Esophagus (tissue), 2 donors: ENCODE results near the gene NFATC3. TPM values are rescaled to one million over a fixed set of nuclear protein-coding genes. Genes with fewer than 3 reads are reported as not detected.
"Not testable (repeated sequence)": the region's sequence is repeated elsewhere in the genome, so short reads cannot be mapped to it uniquely, and the experiment has no call there.

ENCODE experiments used
- H3K27ac ChIP-seq, 2 donors: one replicate each; pipeline ENCODE4 v1.5.1; 2013; ENCODE audit warnings: low read depth in 2 of 2, mild to moderate bottlenecking in 2 of 2, inconsistent platforms in 1 of 2, low read length in 1 of 2, moderate library complexity in 1 of 2
- H3K27me3 ChIP-seq, 2 donors: one replicate each; pipeline ENCODE4 v1.6.1; 2013; ENCODE audit warnings: low read length in 2 of 2, control low read depth in 1 of 2, mild to moderate bottlenecking in 1 of 2; ENCODE audit not compliant: insufficient read depth in 2 of 2, control insufficient read depth in 1 of 2
- H3K36me3 ChIP-seq, 2 donors: one replicate each; pipeline ENCODE4 v1.6.1; 2013; ENCODE audit warnings: low read length in 1 of 2; ENCODE audit not compliant: control insufficient read depth in 2 of 2, insufficient read depth in 2 of 2
- H3K4me1 ChIP-seq, 2 donors: one replicate each; pipeline ENCODE4 v1.6.1; 2013; ENCODE audit warnings: low read length in 1 of 2; ENCODE audit not compliant: control insufficient read depth in 2 of 2, insufficient read depth in 2 of 2
- H3K4me3 ChIP-seq, 2 donors: one replicate each; pipeline ENCODE4 v1.5.1; 2013; ENCODE audit warnings: low read length in 2 of 2, mild to moderate bottlenecking in 2 of 2, low read depth in 1 of 2, moderate library complexity in 1 of 2
- H3K9me3 ChIP-seq, 2 donors: one replicate each; pipeline ENCODE4 v1.6.1; 2013; ENCODE audit warnings: mild to moderate bottlenecking in 2 of 2, low read depth in 1 of 2, low read length in 1 of 2, moderate library complexity in 1 of 2; ENCODE audit not compliant: control insufficient read depth in 2 of 2, insufficient read depth in 1 of 2
- WGBS, 2 donors: extraction: QIAGEN DNeasy Blood & Tissue Kit; methylation state at CpG; one replicate each; pipeline ENCODE4 v1.1.7; 2013; 5-methylcytosine and 5-hydroxymethylcytosine counted together
- polyA plus RNA-seq, 2 donors: library from polyadenylated mRNA; stranded (reverse); fragments of 200-250 nt; gene quantifications; one replicate each; pipeline ENCODE4 v1.2.3, GENCODE V29; 2013
- donor health status: healthy with polysubstance abuse.
- donor health status: Bipolar disorder and iron deficiency.

The NFATC3 gene
- polyA plus RNA-seq, 2 donors = 4.0 to 5.5 TPM

DNA sequence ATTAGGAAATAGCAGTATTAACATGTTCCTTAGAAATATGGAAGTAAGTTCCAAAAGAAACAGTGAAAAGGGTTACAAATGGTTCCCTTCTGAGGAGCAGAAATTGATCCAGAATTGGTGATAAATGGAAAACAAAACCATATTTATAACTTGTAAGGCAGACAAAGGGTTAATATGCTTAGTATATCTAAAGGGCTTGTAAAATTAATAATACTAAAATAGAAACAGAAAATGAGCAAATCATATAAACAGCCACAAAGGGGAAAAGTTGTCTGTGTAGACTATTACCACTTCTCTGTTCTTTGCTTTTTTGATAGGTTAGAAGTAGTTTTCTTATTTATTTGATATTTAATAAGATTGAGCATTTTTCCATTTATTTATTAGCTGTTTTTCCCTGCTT is 64.4 kb downstream of the NFATC3 start:
- Histone ChIP-seq H3K27me3 (no peaks in the 10 kb centered on the region), H3K36me3 (no peaks in the 10 kb centered on the region), H3K27ac (no peak overlapping the region), H3K4me1 (no peaks in the 10 kb centered on the region), H3K4me3 (no peak overlapping the region), H3K9me3 (no peaks in the 10 kb centered on the region)

DNA sequence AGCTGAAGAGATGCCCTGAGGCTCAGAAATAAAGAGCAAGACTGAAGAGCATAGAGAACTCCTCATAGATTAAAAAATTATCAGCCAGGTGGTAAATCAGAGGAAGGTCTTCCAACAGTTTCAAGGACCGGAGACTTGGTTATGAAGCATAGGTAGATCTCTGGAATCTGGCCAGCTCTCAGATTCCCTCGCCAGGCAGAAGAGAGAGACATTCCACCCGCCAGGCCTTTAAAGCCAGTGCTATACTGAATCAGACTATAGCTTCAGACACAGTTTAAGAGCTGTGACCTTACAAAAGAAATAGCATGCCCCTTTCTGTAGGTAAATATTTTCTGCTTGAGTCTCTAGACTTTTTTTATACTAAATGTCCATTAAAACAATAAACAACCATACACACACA is 70.3 kb downstream of the NFATC3 start:
- 86 to 97% methylated on average over 3 of the region's 3 CpGs for WGBS, 2 donors
- H3K4me3 ChIP-seq = no peak overlapping the region
- no peaks in the 10 kb centered on the region for H3K36me3 ChIP-seq
- H3K9me3 ChIP-seq = no peaks in the 10 kb centered on the region
- no peaks in the 10 kb centered on the region for H3K27me3 ChIP-seq
- no peak overlapping the region for H3K27ac ChIP-seq
- H3K4me1 ChIP-seq = no peaks in the 10 kb centered on the region

DNA sequence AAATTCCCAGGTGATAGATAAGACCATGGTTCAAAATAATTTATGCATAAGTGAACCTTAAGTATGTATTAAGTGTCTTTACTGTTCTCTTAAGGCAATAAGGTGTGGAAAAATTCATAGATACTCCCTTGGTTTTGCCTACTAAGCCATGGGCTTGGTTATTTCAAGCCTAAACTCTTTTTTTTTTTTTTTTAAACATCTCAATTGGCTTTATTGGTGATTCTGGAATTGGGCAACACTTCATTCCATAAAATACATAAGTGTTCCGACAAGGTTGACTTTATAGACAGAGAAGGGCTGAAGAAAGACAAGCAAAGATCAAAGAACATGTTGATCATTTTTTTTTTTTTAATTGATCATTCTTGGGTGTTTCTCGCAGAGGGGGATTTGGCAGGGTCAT is 77.2 kb downstream of the NFATC3 start:
- Histone ChIP-seq H3K4me3 (no peak overlapping the region), H3K27ac (no peak overlapping the region), H3K36me3 (no peaks in the 10 kb centered on the region), H3K9me3 (no peaks in the 10 kb centered on the region), H3K27me3 (no peaks in the 10 kb centered on the region), H3K4me1 (no peaks in the 10 kb centered on the region)
- 88 to 89% methylated on average over 2 of the region's 2 CpGs for whole genome bisulfite sequencing, 2 donors

DNA sequence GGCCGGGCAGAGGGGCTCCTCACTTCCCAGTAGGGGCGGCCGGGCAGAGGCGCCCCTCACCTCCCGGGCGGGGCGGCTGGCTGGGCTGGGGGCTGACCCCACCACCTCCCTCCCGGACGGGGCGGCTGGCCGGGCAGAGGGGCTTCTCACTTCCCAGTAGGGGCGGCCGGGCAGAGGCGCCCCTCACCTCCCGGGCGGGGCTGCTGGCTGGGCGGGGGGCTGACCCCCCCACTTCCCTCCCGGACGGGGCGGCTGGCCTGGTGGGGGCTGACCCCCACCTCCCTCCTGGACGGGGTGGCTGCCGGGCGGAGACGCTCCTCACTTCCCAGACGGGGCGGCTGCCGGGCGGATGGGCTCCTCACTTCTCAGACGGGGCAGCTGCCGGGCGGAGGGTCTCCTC is 78.1 kb downstream of the NFATC3 start:
- WGBS, 2 donors = 94% methylated on average over 21 to 31 of the region's 31 CpGs

DNA sequence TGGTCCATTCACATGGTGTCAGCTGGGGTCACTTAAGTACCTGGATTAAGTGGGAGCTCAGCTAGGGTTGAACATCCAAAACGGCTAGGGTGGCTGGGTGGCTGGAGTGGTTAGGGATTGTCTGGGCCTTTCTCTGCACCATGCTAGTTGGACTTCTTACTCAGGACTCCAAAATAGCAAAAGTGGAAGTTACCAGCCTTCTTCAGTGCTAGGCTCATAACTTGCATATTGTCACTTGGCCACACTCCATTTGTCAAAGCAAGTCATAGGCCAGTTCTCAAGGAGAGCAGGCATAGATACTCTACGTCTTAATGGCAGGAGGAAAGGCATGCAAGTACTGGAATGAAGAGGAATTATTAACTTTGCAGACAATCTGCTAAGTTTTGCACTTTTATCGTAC is 81.1 kb downstream of the NFATC3 start:
- Histone ChIP-seq H3K9me3 (no peaks in the 10 kb centered on the region), H3K4me3 (no peak overlapping the region), H3K27ac (no peak overlapping the region), H3K27me3 (no peaks in the 10 kb centered on the region), H3K36me3 (no peaks in the 10 kb centered on the region), H3K4me1 (no peaks in the 10 kb centered on the region)
- 85 to 89% methylated on average over 3 of the region's 3 CpGs for WGBS, 2 donors

More for the DNA sequence above, 78.1 kb downstream of the NFATC3 start:
- H3K36me3 ChIP-seq, H3K4me3 ChIP-seq, H3K4me1 ChIP-seq, H3K27me3 ChIP-seq, H3K27ac ChIP-seq, H3K9me3 ChIP-seq: not testable (repeated sequence)

DNA sequence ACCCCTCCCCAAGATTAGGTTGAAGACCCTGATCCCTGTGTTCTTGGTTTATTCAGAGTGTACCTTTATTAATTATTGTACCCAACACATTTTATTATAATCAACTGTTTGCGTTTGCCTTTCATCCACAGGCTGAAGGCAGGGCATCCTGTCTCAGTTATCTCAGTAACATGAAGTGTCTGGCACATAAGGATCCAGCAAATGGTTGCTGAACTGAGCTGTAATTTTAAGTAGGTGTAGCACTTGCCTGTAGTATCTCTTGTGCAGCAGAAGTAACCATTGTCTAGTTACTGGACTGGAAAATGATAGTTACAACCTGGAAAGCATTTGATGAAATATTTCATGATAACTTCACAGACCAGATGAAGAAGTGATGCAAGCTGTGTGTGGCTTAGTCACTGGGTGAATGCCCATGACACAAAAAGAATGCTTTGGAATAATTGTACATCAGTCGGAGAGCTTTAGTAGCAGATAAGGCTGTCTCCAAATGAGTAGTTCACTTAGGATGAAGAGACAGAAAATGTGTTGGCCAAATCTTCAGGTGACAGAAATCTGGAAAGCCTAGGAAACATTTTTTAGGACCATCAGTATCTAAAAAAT is 94.1 kb downstream of the NFATC3 start:
- 91 to 95% methylated on average over 2 of the region's 2 CpGs for WGBS, 2 donors
- Histone ChIP-seq H3K4me1 (no peaks in the 10 kb centered on the region), H3K27me3 (no peaks in the 10 kb centered on the region), H3K27ac (no peak overlapping the region), H3K9me3 (no peaks in the 10 kb centered on the region), H3K4me3 (no peak overlapping the region), H3K36me3 (peaks cover 0 to 2% of the 10 kb centered on the region in 2 donors)

DNA sequence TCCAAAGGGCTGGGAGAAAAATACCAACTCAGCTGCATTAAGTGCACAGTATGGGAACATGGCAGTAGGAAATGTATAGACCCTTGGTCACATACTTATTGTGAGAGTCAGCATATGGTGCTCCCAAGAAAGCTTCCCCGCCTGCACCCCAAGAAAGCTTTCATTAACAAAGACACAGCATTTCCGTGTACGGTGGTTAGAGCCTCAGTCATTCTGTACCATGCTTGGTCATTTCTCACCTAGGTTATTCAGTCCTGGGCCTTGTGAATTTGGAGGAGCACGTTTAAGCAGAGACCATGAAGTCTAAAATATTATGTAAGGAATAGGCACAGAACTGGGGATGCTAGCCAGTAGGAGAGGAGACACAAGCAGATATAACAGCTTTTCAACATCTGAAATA is 94.7 kb downstream of the NFATC3 start:
- Histone ChIP-seq H3K4me3 (no peak overlapping the region), H3K9me3 (no peaks in the 10 kb centered on the region), H3K27ac (no peak overlapping the region), H3K4me1 (no peaks in the 10 kb centered on the region), H3K36me3 (peaks cover 0 to 2% of the 10 kb centered on the region in 2 donors), H3K27me3 (no peaks in the 10 kb centered on the region)
- 88 to 93% methylated on average over 4 of the region's 4 CpGs for WGBS, 2 donors

DNA sequence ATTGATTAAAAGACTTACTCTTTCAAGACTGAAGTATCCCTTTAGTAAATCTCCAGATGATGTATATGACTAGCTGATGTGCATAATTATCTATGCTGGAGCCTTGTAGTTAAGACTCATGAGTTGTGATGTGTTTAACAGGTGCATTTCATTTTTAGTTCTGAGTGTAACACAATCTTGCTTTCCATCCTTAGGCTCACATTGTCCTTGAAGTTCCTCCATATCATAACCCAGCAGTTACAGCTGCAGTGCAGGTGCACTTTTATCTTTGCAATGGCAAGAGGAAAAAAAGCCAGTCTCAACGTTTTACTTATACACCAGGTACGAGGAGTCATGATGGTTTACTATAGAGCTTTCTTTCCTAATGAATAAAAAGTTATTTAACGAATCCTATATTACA is 97.9 kb downstream of the NFATC3 start:
- no peaks in the 10 kb centered on the region for H3K9me3 ChIP-seq
- H3K4me1 ChIP-seq = no peaks in the 10 kb centered on the region
- no peak overlapping the region for H3K4me3 ChIP-seq
- H3K36me3 ChIP-seq = peaks cover 0 to 7% of the 10 kb centered on the region in 2 donors
- 81 to 87% methylated on average over 3 of the region's 3 CpGs for WGBS, 2 donors
- H3K27me3 ChIP-seq = no peaks in the 10 kb centered on the region
- no peak overlapping the region for H3K27ac ChIP-seq

DNA sequence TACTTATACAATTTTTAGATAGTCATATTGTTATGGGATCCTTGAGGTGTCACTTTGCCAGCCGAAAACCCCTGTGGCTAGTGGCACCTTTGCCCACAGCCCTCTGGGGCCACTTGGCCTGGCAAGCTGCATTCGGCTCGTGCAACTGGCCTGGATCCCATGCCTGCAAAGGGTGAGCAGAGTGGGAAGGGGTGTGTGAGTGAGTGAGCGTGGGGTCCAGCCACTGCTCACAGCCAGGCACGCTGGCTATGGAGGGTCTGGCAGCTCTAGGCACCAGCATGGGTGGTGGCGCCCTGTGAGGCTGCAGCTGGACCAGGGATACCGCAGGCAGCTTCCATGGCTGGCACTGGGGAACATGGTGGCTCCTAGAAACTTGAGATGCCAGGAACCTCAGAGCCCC is 101.7 kb downstream of the NFATC3 start:
- no peaks in the 10 kb centered on the region for H3K9me3 ChIP-seq
- no peaks in the 10 kb centered on the region for H3K4me1 ChIP-seq
- no peaks in the 10 kb centered on the region for H3K27me3 ChIP-seq
- H3K4me3 ChIP-seq = no peak overlapping the region
- 97 to 99% methylated on average over 7 of the region's 7 CpGs for WGBS, 2 donors
- peaks cover 0 to 19% of the 10 kb centered on the region in 2 donors for H3K36me3 ChIP-seq
- H3K27ac ChIP-seq = no peak overlapping the region

DNA sequence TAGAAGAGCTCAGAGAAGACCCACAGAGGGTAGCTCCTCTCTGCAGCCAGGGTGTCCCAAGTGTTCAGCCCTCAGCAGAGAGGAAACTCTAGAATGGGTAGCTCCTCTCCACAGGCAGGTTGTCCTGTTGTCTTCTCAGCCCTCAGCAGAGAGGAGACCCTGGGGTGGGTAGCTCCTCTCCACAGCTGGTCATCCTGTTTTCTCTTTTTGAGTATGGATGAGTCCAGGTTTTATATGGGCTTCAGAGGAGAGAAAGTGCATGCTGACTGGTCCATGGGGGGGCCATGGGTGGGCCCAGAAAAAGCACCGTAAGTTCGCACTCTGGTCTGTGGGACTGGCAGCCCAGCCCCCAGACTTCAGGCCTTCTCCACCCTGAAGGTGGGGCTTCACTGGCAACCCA is 102.3 kb downstream of the NFATC3 start:
- no peaks in the 10 kb centered on the region for H3K9me3 ChIP-seq
- H3K27me3 ChIP-seq = no peaks in the 10 kb centered on the region
- H3K4me1 ChIP-seq = no peaks in the 10 kb centered on the region
- H3K27ac ChIP-seq = no peak overlapping the region
- peaks cover 0 to 19% of the 10 kb centered on the region in 2 donors for H3K36me3 ChIP-seq
- no peak overlapping the region for H3K4me3 ChIP-seq
- WGBS, 2 donors = 99 to 100% methylated on average over 2 of the region's 2 CpGs
